ENCODE results near the gene CASD1. TPM values are rescaled to one million over a fixed set of nuclear protein-coding genes. Genes with fewer than 3 reads are reported as not detected.

CASD1 gene
- 7.6 to 12.2 TPM (median 10.4 TPM) in 5 replicates for total RNA-seq (2022; extraction: Qiagen RNA extraction)

GRCh38 chr7:94509264-94509886 lies at the start of gene CASD1:
CASD1 (plus strand) TSS chr7:94509809; CDS start chr7:94510085, 276 bp downstream.

Other genes with a start within 250 kb of the CASD1 start
- 0.01 to 0.08 TPM (median 0.07 TPM) in 3 of 5 replicates, not detected in the others for gene COL1A2, start 114.9 kb upstream of the CASD1 start, total RNA-seq (2022; extraction: Qiagen RNA extraction)
- 48.6 to 53.6 TPM (median 52.4 TPM) in 5 replicates for gene SGCE, start 146.3 kb downstream of the CASD1 start, total RNA-seq (2022; extraction: Qiagen RNA extraction)